ENCODE measurements around the gene GLT8D2.
"Not testable (repeated sequence)": the region's sequence is repeated elsewhere in the genome, so short reads cannot be mapped to it uniquely, and the experiment has no call there.

Gene GLT8D2

DNA sequence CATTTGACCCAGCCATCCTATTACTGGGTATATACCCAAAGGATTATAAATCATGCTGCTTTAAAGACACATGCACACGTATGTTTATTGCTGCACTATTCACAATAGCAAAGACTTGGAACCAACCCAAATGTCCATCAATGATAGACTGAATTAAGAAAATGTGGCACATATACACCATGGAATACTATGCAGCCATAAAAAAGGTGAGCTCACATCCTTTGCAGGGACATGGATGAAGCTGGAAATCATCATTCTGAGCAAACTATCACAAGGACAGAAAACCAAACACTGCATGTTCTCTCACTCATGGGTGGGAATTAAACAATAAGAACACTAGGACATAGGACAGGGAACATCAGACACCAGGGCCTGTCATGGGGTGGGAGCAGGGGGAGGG, 10.2 kb downstream of the GLT8D2 start:
- ATAC-seq = not testable (repeated sequence)

DNA sequence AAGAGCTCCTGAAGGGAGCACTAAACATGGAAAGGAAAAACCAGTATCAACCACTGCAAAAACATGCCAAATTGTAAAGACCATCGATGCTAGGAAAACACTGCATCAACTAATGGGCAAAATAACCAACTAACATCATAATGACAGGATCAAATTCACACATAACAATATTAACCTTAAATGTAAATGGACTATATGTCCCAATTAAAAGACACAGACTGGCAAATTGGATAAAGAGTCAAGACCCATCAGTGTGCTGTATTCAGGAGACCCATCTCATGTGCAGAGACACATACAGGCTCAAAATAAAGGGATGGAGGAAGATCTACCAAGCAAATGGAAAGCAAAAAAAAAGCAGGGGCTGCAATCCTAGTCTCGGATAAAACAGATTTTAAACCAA, 13.8 kb downstream of the GLT8D2 start:
- not testable (repeated sequence) for ATAC-seq

DNA sequence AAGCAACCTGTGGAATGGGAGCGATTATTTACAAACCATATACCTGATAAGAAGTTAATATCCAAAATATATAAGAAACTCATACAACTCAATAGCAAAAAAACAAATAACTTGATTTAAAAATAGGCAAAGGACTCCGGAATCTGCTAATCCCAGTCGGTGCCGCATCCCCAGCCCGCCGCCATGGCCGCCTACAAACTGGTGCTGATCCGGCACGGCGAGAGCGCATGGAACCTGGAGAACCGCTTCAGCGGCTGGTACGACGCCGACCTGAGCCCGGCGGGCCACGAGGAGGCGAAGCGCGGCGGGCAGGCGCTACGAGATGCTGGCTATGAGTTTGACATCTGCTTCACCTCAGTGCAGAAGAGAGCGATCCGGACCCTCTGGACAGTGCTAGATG, 19.4 kb downstream of the GLT8D2 start:
- ATAC-seq = not testable (repeated sequence)

DNA sequence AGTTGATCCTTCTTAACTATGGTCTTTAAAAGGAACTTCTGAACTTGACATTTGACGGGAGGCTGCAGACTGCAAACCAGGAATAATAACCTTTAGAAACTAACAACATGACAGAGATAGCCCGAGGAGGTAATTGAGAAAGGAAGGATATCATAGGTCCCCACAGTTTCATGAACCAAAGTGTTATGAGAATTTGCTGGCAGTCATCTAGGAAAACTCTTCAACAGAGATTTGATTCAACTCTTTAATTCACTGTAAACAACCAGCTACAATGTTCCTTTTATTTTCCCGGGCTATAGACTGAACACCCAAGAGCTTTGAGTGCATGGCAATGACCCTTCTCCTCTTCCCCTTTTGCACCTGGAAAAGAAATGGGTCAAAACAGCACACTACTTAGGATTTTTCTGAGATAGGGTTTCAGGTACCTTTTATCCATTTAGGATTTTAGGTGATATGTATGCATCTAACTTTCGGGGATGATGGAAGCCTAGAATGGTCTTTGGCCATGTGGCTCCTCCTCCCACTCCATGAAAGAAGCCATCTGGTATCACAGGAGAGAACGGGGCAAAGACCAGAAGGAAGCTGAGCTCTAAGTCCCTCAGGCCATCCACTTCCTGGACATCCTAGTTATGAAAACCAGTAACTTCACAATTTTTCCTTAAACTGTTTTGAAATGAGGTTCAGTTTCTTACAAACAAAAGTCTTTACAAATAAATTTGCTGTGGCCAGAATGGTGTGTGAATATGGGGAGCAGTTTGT, 23.0 kb downstream of the GLT8D2 start:
- TF ChIP-seq PPARA (CRISPR knock-in tag; IDR thresholded peaks at IDR 0.05; ENCODE audit: borderline replicate concordance) (no peak), TCF4 (CRISPR knock-in tag; IDR thresholded peaks at IDR 0.05; ENCODE audit: borderline replicate concordance) (no peak), ZFP30 (CRISPR knock-in tag; IDR thresholded peaks at IDR 0.05) (no peak), ESRRG (CRISPR knock-in tag; IDR thresholded peaks at IDR 0.05) (no peak), ARNTL (CRISPR knock-in tag; IDR thresholded peaks at IDR 0.05; ENCODE audit: borderline replicate concordance, low read depth) (no peak)
- ATAC-seq = no peak

DNA sequence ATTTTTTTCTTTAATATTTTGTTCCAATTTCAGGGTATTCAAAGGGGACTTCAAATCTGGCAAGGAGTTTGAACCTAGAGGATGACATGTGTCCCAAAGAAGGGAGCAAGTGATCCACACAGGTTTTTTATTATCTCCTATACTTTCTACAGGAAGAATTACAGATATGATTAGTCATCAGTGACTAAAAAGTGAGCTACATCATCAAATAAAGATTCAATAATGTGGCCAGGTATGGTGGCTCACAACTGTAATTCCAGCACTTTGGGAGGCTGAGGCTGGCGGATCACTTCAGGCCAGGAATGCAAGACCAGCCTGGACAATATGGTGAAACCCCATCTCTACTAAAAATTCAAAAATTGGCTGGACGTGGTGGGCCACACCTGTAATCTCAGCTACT, 24.2 kb downstream of the GLT8D2 start:
- no peak for TF ChIP-seq CSDC2 (CRISPR knock-in tag; IDR thresholded peaks at IDR 0.05)
- TF ChIP-seq TOX (CRISPR knock-in tag; IDR thresholded peaks at IDR 0.05; ENCODE audit: borderline replicate concordance) = no peak
- TF ChIP-seq ZNF565 (CRISPR knock-in tag; conservative IDR thresholded peaks at IDR 0.05; ENCODE audit: low read depth) = no peak
- TF ChIP-seq BACH2 (CRISPR knock-in tag; IDR thresholded peaks at IDR 0.05; ENCODE audit: borderline replicate concordance) = no peak
- TF ChIP-seq RARB (CRISPR knock-in tag; IDR thresholded peaks at IDR 0.05) = no peak
- no peak for TF ChIP-seq ZC3H10 (CRISPR knock-in tag; IDR thresholded peaks at IDR 0.05)
- TF ChIP-seq, protein P1, sequence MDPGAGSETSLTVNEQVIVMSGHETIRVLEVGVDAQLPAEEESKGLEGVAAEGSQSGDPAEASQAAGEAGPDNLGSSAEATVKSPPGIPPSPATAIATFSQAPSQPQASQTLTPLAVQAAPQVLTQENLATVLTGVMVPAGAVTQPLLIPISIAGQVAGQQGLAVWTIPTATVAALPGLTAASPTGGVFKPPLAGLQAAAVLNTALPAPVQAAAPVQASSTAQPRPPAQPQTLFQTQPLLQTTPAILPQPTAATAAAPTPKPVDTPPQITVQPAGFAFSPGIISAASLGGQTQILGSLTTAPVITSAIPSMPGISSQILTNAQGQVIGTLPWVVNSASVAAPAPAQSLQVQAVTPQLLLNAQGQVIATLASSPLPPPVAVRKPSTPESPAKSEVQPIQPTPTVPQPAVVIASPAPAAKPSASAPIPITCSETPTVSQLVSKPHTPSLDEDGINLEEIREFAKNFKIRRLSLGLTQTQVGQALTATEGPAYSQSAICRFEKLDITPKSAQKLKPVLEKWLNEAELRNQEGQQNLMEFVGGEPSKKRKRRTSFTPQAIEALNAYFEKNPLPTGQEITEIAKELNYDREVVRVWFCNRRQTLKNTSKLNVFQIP (CRISPR knock-in tag; IDR thresholded peaks at IDR 0.05; ENCODE audit: borderline replicate concordance, low read depth) = no peak
- no peak for TF ChIP-seq GLIS3 (CRISPR knock-in tag; IDR thresholded peaks at IDR 0.05)
- no peak for TF ChIP-seq ZFP30 (CRISPR knock-in tag; IDR thresholded peaks at IDR 0.05)
- TF ChIP-seq PPARA (CRISPR knock-in tag; IDR thresholded peaks at IDR 0.05; ENCODE audit: borderline replicate concordance) = no peak
- no peak for TF ChIP-seq OSR1 (CRISPR knock-in tag; IDR thresholded peaks at IDR 0.05)
- TF ChIP-seq, protein P2, sequence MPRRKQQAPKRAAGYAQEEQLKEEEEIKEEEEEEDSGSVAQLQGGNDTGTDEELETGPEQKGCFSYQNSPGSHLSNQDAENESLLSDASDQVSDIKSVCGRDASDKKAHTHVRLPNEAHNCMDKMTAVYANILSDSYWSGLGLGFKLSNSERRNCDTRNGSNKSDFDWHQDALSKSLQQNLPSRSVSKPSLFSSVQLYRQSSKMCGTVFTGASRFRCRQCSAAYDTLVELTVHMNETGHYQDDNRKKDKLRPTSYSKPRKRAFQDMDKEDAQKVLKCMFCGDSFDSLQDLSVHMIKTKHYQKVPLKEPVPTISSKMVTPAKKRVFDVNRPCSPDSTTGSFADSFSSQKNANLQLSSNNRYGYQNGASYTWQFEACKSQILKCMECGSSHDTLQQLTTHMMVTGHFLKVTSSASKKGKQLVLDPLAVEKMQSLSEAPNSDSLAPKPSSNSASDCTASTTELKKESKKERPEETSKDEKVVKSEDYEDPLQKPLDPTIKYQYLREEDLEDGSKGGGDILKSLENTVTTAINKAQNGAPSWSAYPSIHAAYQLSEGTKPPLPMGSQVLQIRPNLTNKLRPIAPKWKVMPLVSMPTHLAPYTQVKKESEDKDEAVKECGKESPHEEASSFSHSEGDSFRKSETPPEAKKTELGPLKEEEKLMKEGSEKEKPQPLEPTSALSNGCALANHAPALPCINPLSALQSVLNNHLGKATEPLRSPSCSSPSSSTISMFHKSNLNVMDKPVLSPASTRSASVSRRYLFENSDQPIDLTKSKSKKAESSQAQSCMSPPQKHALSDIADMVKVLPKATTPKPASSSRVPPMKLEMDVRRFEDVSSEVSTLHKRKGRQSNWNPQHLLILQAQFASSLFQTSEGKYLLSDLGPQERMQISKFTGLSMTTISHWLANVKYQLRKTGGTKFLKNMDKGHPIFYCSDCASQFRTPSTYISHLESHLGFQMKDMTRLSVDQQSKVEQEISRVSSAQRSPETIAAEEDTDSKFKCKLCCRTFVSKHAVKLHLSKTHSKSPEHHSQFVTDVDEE (CRISPR knock-in tag; IDR thresholded peaks at IDR 0.05) = no peak
- no peak for TF ChIP-seq SNAI2 (CRISPR knock-in tag; IDR thresholded peaks at IDR 0.05)
- no peak for TF ChIP-seq ZFP3 (CRISPR knock-in tag; IDR thresholded peaks at IDR 0.05)
- TF ChIP-seq TCF4 (CRISPR knock-in tag; IDR thresholded peaks at IDR 0.05; ENCODE audit: borderline replicate concordance) = no peak
- no peak for TF ChIP-seq ARNTL (CRISPR knock-in tag; IDR thresholded peaks at IDR 0.05; ENCODE audit: borderline replicate concordance, low read depth)
- no peak for ATAC-seq

DNA sequence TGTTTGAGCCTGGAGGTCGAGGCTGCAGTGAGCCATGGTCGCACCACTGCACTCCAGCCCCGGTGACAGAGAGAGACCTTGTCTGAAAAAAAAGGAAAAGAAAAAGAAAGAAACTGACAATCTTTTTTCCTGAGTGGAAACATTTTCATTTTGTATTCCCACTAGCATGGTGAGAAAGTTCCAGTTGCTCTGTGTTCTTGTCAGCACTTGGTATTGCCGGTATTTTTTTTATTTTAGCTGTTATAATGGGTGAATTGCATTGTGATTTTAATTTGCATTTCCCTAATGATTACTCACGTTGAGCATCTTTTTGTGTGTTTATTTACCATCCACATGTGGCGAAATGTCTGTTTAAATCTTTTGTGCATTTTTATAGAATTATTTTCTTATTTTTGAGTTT, 25.6 kb downstream of the GLT8D2 start:
- no peak for ATAC-seq
- TF ChIP-seq OSR1 (CRISPR knock-in tag; IDR thresholded peaks at IDR 0.05) (no peak), RARB (CRISPR knock-in tag; IDR thresholded peaks at IDR 0.05) (no peak), ZC3H10 (CRISPR knock-in tag; IDR thresholded peaks at IDR 0.05) (no peak), SNAI2 (CRISPR knock-in tag; IDR thresholded peaks at IDR 0.05) (no peak), ZNF70 (CRISPR knock-in tag; IDR thresholded peaks at IDR 0.05) (no peak), TOX (CRISPR knock-in tag; IDR thresholded peaks at IDR 0.05; ENCODE audit: borderline replicate concordance) (no peak), ISL1 (CRISPR knock-in tag; IDR thresholded peaks at IDR 0.05) (no peak), ZNF565 (CRISPR knock-in tag; conservative IDR thresholded peaks at IDR 0.05; ENCODE audit: low read depth) (no peak), ZFP3 (CRISPR knock-in tag; IDR thresholded peaks at IDR 0.05) (no peak), GLIS3 (CRISPR knock-in tag; IDR thresholded peaks at IDR 0.05) (no peak), ZNF8 (CRISPR knock-in tag; IDR thresholded peaks at IDR 0.05) (no peak)
- TF ChIP-seq, protein P3, sequence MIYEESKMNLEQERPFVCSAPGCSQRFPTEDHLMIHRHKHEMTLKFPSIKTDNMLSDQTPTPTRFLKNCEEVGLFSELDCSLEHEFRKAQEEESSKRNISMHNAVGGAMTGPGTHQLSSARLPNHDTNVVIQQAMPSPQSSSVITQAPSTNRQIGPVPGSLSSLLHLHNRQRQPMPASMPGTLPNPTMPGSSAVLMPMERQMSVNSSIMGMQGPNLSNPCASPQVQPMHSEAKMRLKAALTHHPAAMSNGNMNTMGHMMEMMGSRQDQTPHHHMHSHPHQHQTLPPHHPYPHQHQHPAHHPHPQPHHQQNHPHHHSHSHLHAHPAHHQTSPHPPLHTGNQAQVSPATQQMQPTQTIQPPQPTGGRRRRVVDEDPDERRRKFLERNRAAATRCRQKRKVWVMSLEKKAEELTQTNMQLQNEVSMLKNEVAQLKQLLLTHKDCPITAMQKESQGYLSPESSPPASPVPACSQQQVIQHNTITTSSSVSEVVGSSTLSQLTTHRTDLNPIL (CRISPR knock-in tag; IDR thresholded peaks at IDR 0.05; ENCODE audit: low read depth) = no peak
- TF ChIP-seq, protein P2 (CRISPR knock-in tag; IDR thresholded peaks at IDR 0.05) = no peak
- TF ChIP-seq, protein P4, sequence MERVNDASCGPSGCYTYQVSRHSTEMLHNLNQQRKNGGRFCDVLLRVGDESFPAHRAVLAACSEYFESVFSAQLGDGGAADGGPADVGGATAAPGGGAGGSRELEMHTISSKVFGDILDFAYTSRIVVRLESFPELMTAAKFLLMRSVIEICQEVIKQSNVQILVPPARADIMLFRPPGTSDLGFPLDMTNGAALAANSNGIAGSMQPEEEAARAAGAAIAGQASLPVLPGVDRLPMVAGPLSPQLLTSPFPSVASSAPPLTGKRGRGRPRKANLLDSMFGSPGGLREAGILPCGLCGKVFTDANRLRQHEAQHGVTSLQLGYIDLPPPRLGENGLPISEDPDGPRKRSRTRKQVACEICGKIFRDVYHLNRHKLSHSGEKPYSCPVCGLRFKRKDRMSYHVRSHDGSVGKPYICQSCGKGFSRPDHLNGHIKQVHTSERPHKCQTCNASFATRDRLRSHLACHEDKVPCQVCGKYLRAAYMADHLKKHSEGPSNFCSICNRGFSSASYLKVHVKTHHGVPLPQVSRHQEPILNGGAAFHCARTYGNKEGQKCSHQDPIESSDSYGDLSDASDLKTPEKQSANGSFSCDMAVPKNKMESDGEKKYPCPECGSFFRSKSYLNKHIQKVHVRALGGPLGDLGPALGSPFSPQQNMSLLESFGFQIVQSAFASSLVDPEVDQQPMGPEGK (CRISPR knock-in tag; IDR thresholded peaks at IDR 0.05; ENCODE audit: borderline replicate concordance) = no peak

All from SK-N-SH treated with all-trans-retinoic acid at 6 μM for 48 hours (cell line).